ENCODE data around the gene MUSTN1.

The MUSTN1 gene

GRCh38 chr3:52798376-52798977 is 36.3 kb downstream of the MUSTN1 start:
- TF ChIP-seq CTCF (IDR thresholded peaks at IDR 0.05; ENCODE audit: low read depth, low read length), result no peak
- H3K4me3 ChIP-seq (ENCODE audit: low read depth, low read length), result no peak overlapping the region

- no peak for TF ChIP-seq CTCF (IDR thresholded peaks at IDR 0.05; ENCODE audit: low read depth, low read length)
- H3K4me3 ChIP-seq (ENCODE audit: low read depth, low read length), result no peak overlapping the region
Observed at GRCh38 chr3:52796411-52796810, 38.4 kb downstream of the MUSTN1 start.

GRCh38 chr3:52795298-52795900 is 39.4 kb downstream of the MUSTN1 start:
- no peak for TF ChIP-seq CTCF (IDR thresholded peaks at IDR 0.05; ENCODE audit: low read depth, low read length)
- no peak overlapping the region for H3K4me3 ChIP-seq (ENCODE audit: low read depth, low read length)

- no peak for TF ChIP-seq CTCF (IDR thresholded peaks at IDR 0.05; ENCODE audit: low read depth, low read length)
- no peak within 1 kb of the TSS for H3K4me3 ChIP-seq (ENCODE audit: low read depth, low read length)
Observed at GRCh38 chr3:52794612-52795099, 40.2 kb downstream of the MUSTN1 start, which contains the start of gene ITIH3. TSS of gene ITIH3 (plus strand) at chr3:52794796. CDS start at chr3:52794804, 8 bp downstream.

- no peak for TF ChIP-seq CTCF (IDR thresholded peaks at IDR 0.05; ENCODE audit: low read depth, low read length)
- H3K4me3 ChIP-seq (ENCODE audit: low read depth, low read length), result no peak overlapping the region
Observed at GRCh38 chr3:52793702-52794611, 40.9 kb downstream of the MUSTN1 start.

- H3K4me3 ChIP-seq (ENCODE audit: low read depth, low read length), result no peak overlapping the region
- no peak for TF ChIP-seq CTCF (IDR thresholded peaks at IDR 0.05; ENCODE audit: low read depth, low read length)
Observed at GRCh38 chr3:52792961-52793695, 41.7 kb downstream of the MUSTN1 start.

Measured in WI38 (cell line).